SKM-1 treated with dmso at 0.1 percent for 144 hours (cell line): ENCODE data around the gene PLA2G6.
"Not testable (repeated sequence)": the region's sequence is repeated elsewhere in the genome, so short reads cannot be mapped to it uniquely, and the experiment has no call there.

Experiments
- DNase-seq: peaks from one replicate; lab custom pipeline; 2025; ENCODE audit not compliant: unreplicated experiment; lab: John Stamatoyannopoulos, UW

PLA2G6 gene

GRCh38 chr22:38135133-38135706 lies 46.4 kb downstream of the PLA2G6 start:
- DNase-seq, result no peak

- no peak for DNase-seq
Observed at GRCh38 chr22:38133331-38133730, 48.3 kb downstream of the PLA2G6 start.

- no peak for DNase-seq
Observed at GRCh38 chr22:38132794-38133193, 48.8 kb downstream of the PLA2G6 start.

GRCh38 chr22:38132136-38132535 lies 49.5 kb downstream of the PLA2G6 start:
- DNase-seq, result no peak

GRCh38 chr22:38131399-38131798 lies 50.2 kb downstream of the PLA2G6 start:
- DNase-seq, result no peak

- DNase-seq, result no peak
Observed at GRCh38 chr22:38129856-38130255, 51.8 kb downstream of the PLA2G6 start.

GRCh38 chr22:38129021-38129420 lies 52.6 kb downstream of the PLA2G6 start:
- no peak for DNase-seq

GRCh38 chr22:38127869-38128268 lies 53.8 kb downstream of the PLA2G6 start:
- DNase-seq, result no peak

GRCh38 chr22:38126928-38127668 lies 54.5 kb downstream of the PLA2G6 start:
- DNase-seq, result no peak

- DNase-seq, result no peak
Observed at GRCh38 chr22:38125751-38126201, 55.9 kb downstream of the PLA2G6 start.

GRCh38 chr22:38125038-38125610 lies 56.5 kb downstream of the PLA2G6 start:
- no peak for DNase-seq

- no peak for DNase-seq
Observed at GRCh38 chr22:38124236-38124974, 57.2 kb downstream of the PLA2G6 start.

- DNase-seq, result no peak
Observed at GRCh38 chr22:38122616-38123015, 59.0 kb downstream of the PLA2G6 start.

- no peak for DNase-seq
Observed at GRCh38 chr22:38120359-38121110, 61.1 kb downstream of the PLA2G6 start.

- DNase-seq, result not testable (repeated sequence)
Observed at GRCh38 chr22:38118747-38119146, 62.9 kb downstream of the PLA2G6 start.

- no peak for DNase-seq
Observed at GRCh38 chr22:38118182-38118581, 63.4 kb downstream of the PLA2G6 start.

- DNase-seq, result not testable (repeated sequence)
Observed at GRCh38 chr22:38117556-38117955, 64.1 kb downstream of the PLA2G6 start.

- DNase-seq, result no peak
Observed at GRCh38 chr22:38115423-38116205, 66.0 kb downstream of the PLA2G6 start.

- peak; percentile 49 for DNase-seq
Observed at GRCh38 chr22:38114484-38115398, 66.9 kb downstream of the PLA2G6 start.
